H1 (cell line): ENCODE measurements around the gene INO80C. TPM values are rescaled to one million over a fixed set of nuclear protein-coding genes. Genes with fewer than 3 reads are reported as not detected.

ENCODE experiments used
- CTCF ChIA-PET: fragments of 300-600 bp; sonication (Branson Sonifier 250); formaldehyde crosslinking; loops from one replicate; lab custom pipeline; 2021; ENCODE audit not compliant: partially characterized antibody; lab: Charles Lee
- POLR2A ChIA-PET: fragments of 300-600 bp; sonication (Branson Sonifier 250); formaldehyde crosslinking; loops from one replicate; lab custom pipeline; 2021; ENCODE audit warnings: inconsistent platforms; ENCODE audit not compliant: partially characterized antibody; lab: Charles Lee
- DNase-seq, 2 experiments: peaks; one replicate each; pipeline versions ENCODE4 v3.0.0 to v3.0.0-alpha.2; 2010 to 2022; ENCODE audit warnings: low spot score in 2 of 2, low read depth in 1 of 2, mixed read lengths in 1 of 2
- FAIRE-seq: peaks from 2 replicates; lab custom pipeline; 2011; peaks lifted over from hg19 to GRCh38; lab: Jason Lieb, UNC
- H2AFZ ChIP-seq: 2 replicates; pipeline ENCODE4 v1.8.1; 2012; ENCODE audit warnings: low read length, inconsistent platforms
- H2AK5ac ChIP-seq: 2 replicates; pipeline ENCODE4 v1.6.1; 2013; ENCODE audit warnings: low read depth, low read length
- H2BK120ac ChIP-seq: replicated peaks from 2 replicates; pipeline ENCODE3; 2013; ENCODE audit warnings: low read depth, low read length, inconsistent platforms
- H2BK12ac ChIP-seq: 2 replicates; pipeline ENCODE4 v1.6.1; 2013; ENCODE audit warnings: low read depth, low read length
- H2BK15ac ChIP-seq: 2 replicates; pipeline ENCODE4 v1.6.1; 2013; ENCODE audit warnings: low read length
- H2BK20ac ChIP-seq: 2 replicates; pipeline ENCODE4 v1.6.1; 2013; ENCODE audit warnings: low read length
- H2BK5ac ChIP-seq: 2 replicates; pipeline ENCODE4 v1.6.1; 2013; ENCODE audit warnings: low read depth, low read length
- H3K14ac ChIP-seq: 2 replicates; pipeline ENCODE4 v1.6.1; 2013; ENCODE audit warnings: inconsistent platforms; ENCODE audit not compliant: insufficient read length
- H3K18ac ChIP-seq: 2 replicates; pipeline ENCODE4 v1.6.1; 2013; ENCODE audit warnings: low read length; ENCODE audit errors: extremely low read depth
- H3K23ac ChIP-seq: 2 replicates; pipeline ENCODE4 v1.6.1; 2013; ENCODE audit warnings: inconsistent platforms; ENCODE audit not compliant: insufficient read length
- H3K23me2 ChIP-seq: 2 replicates; pipeline ENCODE4 v1.6.1; 2013; ENCODE audit warnings: low read depth, low read length
- H3K27ac ChIP-seq: 2 replicates; pipeline ENCODE4 v1.6.1; 2011; ENCODE audit warnings: low read depth, low read length, inconsistent platforms
- H3K27me3 ChIP-seq, 4 experiments: replicated peaks in 1 of 4; 1 replicate in 1 of 4; 2 replicates in 3 of 4; pipeline versions ENCODE4 v1.6.1 to v1.8.1; 2011 to 2013; ENCODE audit warnings: low read length in 3 of 4, mild to moderate bottlenecking in 3 of 4, inconsistent platforms in 2 of 4, mixed read lengths in 2 of 4, moderate library complexity in 1 of 4; ENCODE audit not compliant: control insufficient read depth in 3 of 4, insufficient read depth in 3 of 4; ENCODE audit errors: extremely low read depth in 1 of 4
- H3K36me3 ChIP-seq, 4 experiments: 2 replicates each; pipeline versions ENCODE4 v1.6.1 to v1.8.1; 2011 to 2013; ENCODE audit warnings: mild to moderate bottlenecking in 4 of 4, low read length in 3 of 4, moderate library complexity in 2 of 4, control low read depth in 1 of 4, inconsistent platforms in 1 of 4; ENCODE audit not compliant: insufficient read depth in 4 of 4, control insufficient read depth in 2 of 4
- H3K4ac ChIP-seq: replicated peaks from 2 replicates; pipeline ENCODE3; 2013; ENCODE audit warnings: low read length, low read depth, mixed read lengths, inconsistent platforms; ENCODE audit not compliant: insufficient read length
- H3K4me1 ChIP-seq, 4 experiments: replicated peaks in 1 of 4; 1 replicate in 1 of 4; 2 replicates in 3 of 4; pipeline versions ENCODE4 v1.6.1 to v1.8.1; 2011 to 2013; ENCODE audit warnings: low read length in 3 of 4, inconsistent platforms in 2 of 4, mixed read lengths in 1 of 4; ENCODE audit not compliant: insufficient read depth in 4 of 4, control insufficient read depth in 3 of 4
- H3K4me2 ChIP-seq, 2 experiments: 2 replicates each; pipeline versions ENCODE4 v1.6.1 to v1.8.1; 2011 to 2013; ENCODE audit warnings: low read depth in 2 of 2, low read length in 2 of 2, control low read depth in 1 of 2, inconsistent platforms in 1 of 2, mild to moderate bottlenecking in 1 of 2; ENCODE audit not compliant: insufficient read depth in 1 of 2
- H3K4me3 ChIP-seq, 4 experiments: fragments of 200-600, 300-600 bp in 1 of 4; sonication (generic), shearing (Covaris generic), sonication (Bioruptor Twin) in 1 of 4; 2 replicates each; pipeline versions ENCODE4 v1.5.1 to v1.8.1; 2011 to 2016; ENCODE audit warnings: low read length in 4 of 4, low read depth in 3 of 4, control low read depth in 2 of 4, inconsistent platforms in 2 of 4, mild to moderate bottlenecking in 2 of 4, mixed read lengths in 1 of 4, moderate library complexity in 1 of 4; ENCODE audit not compliant: insufficient read depth in 2 of 4; ENCODE audit errors: extremely low read depth in 1 of 4
- H3K56ac ChIP-seq: replicated peaks from 2 replicates; pipeline ENCODE3; 2013; ENCODE audit warnings: low read depth, mild to moderate bottlenecking, mixed read lengths, low read length, inconsistent platforms; ENCODE audit not compliant: insufficient read length
- H3K79me1 ChIP-seq: 2 replicates; pipeline ENCODE4 v1.6.1; 2013; ENCODE audit warnings: low read depth, low read length, control low read depth
- H3K79me2 ChIP-seq, 2 experiments: 2 replicates each; pipeline versions ENCODE4 v1.6.1 to v1.8.1; 2012 to 2013; ENCODE audit warnings: low read length in 2 of 2, mild to moderate bottlenecking in 2 of 2, inconsistent platforms in 1 of 2; ENCODE audit not compliant: insufficient read depth in 2 of 2, control insufficient read depth in 1 of 2
- H3K9ac ChIP-seq, 4 experiments: replicated peaks in 1 of 4; 1 replicate in 1 of 4; 2 replicates in 3 of 4; pipeline versions ENCODE4 v1.6.1 to v1.8.1; 2011 to 2013; ENCODE audit warnings: low read depth in 3 of 4, low read length in 3 of 4, control low read depth in 2 of 4, mild to moderate bottlenecking in 2 of 4, moderate library complexity in 2 of 4, inconsistent platforms in 1 of 4; ENCODE audit errors: extremely low read depth in 1 of 4
- H3K9me3 ChIP-seq, 2 experiments: 2 replicates each; pipeline versions ENCODE4 v1.6.1 to v1.8.1; 2012 to 2013; ENCODE audit warnings: mild to moderate bottlenecking in 2 of 2, moderate library complexity in 2 of 2, control low read depth in 1 of 2, inconsistent platforms in 1 of 2, low read depth in 1 of 2, low read length in 1 of 2, mixed read lengths in 1 of 2; ENCODE audit not compliant: insufficient read depth in 2 of 2
- H4K20me1 ChIP-seq, 2 experiments: replicated peaks in 1 of 2; 2 replicates each; pipeline versions ENCODE3 to v1.8.1; 2011 to 2013; ENCODE audit warnings: inconsistent platforms in 2 of 2, low read length in 2 of 2, mild to moderate bottlenecking in 1 of 2; ENCODE audit not compliant: insufficient read depth in 2 of 2, control insufficient read depth in 1 of 2
- H4K5ac ChIP-seq: 2 replicates; pipeline ENCODE4 v1.6.1; 2013; ENCODE audit warnings: low read length, low read depth, mixed read lengths, inconsistent platforms; ENCODE audit not compliant: insufficient read length
- H4K8ac ChIP-seq: 2 replicates; pipeline ENCODE4 v1.8.0; 2013; ENCODE audit warnings: mild to moderate bottlenecking, moderate library complexity, low read length, inconsistent platforms; ENCODE audit not compliant: insufficient read depth; ENCODE audit errors: extremely low read depth
- H4K91ac ChIP-seq: replicated peaks from 2 replicates; pipeline ENCODE3; 2013; ENCODE audit warnings: low read length, mixed read lengths, inconsistent platforms; ENCODE audit not compliant: insufficient read length
- CHD2 ChIP-seq: IDR thresholded peaks from 2 replicates; pipeline ENCODE4 v1.6.1; 2012; ENCODE audit warnings: low read length, improper control_type of control experiment
- CREB1 ChIP-seq: IDR thresholded peaks from 2 replicates; pipeline ENCODE4 v1.6.1; 2012; ENCODE audit warnings: inconsistent platforms
- CTBP2 ChIP-seq: IDR thresholded peaks from 2 replicates; pipeline ENCODE4 v1.7.0; 2011; ENCODE audit warnings: borderline replicate concordance, mild to moderate bottlenecking, moderate library complexity, mixed read lengths, low read length; ENCODE audit not compliant: insufficient read depth, insufficient read length
- GTF2F1 ChIP-seq: IDR thresholded peaks from 2 replicates; pipeline ENCODE4 v1.6.1; 2012; ENCODE audit warnings: low read depth, low read length, improper control_type of control experiment, borderline replicate concordance
- POLR2AphosphoS5 ChIP-seq: IDR thresholded peaks from 2 replicates; pipeline ENCODE4 v1.6.1; 2011; ENCODE audit warnings: low read depth, low read length
- POU5F1 ChIP-seq: IDR thresholded peaks from 2 replicates; pipeline ENCODE4 v1.6.1; 2011; ENCODE audit warnings: low read depth, mild to moderate bottlenecking, low read length, moderate library complexity
- RAD21 ChIP-seq, 2 experiments: IDR thresholded peaks in 1 of 2; conservative IDR thresholded peaks in 1 of 2; 2 replicates each; pipeline ENCODE4 v1.6.1; 2011; ENCODE audit warnings: low read depth in 2 of 2, low read length in 2 of 2, improper control_type of control experiment in 1 of 2, inconsistent platforms in 1 of 2, mild to moderate bottlenecking in 1 of 2, moderate library complexity in 1 of 2
- RNF2 ChIP-seq: fragments of 200-900, 300-1000 bp; sonication (generic); IDR thresholded peaks from 2 replicates; pipeline ENCODE4 v1.7.1; 2016; ENCODE audit warnings: borderline replicate concordance, low read depth, mild to moderate bottlenecking, antibody characterized with exemption, low read length; ENCODE audit not compliant: poor library complexity, severe bottlenecking; ENCODE audit errors: missing control alignments
- SP4 ChIP-seq: IDR thresholded peaks from 2 replicates; pipeline ENCODE4 v1.6.1; 2012; ENCODE audit warnings: low read length, inconsistent platforms
- TCF12 ChIP-seq: IDR thresholded peaks from 2 replicates; pipeline ENCODE4 v1.6.1; 2011; ENCODE audit warnings: low read depth, mild to moderate bottlenecking, low read length
- WGBS, 2 experiments: shearing (Covaris generic) in 1 of 2; methylation state at CpG; one replicate each; pipeline versions ENCODE4 v1.1.6 to v1.1.7; 2013 to 2015; ENCODE audit warnings: low lambda C conversion rate in 2 of 2, mixed read lengths in 2 of 2, inconsistent platforms in 1 of 2, low coverage in 1 of 2, missing lambda C conversion rate in 1 of 2; ENCODE audit not compliant: insufficient replicate concordance in 2 of 2, insufficient coverage in 1 of 2, insufficient read length in 1 of 2; ENCODE audit errors: extremely low coverage in 1 of 2, missing lambda C conversion rate in 1 of 2; 5-methylcytosine and 5-hydroxymethylcytosine counted together
- polyA plus RNA-seq, 7 experiments: library from polyadenylated mRNA; depleted of rRNA in 3 of 7; stranded (reverse) in 5 of 7; unstranded in 2 of 7; fragments of >200 nt in 5 of 7; fragments of 200-250 nt in 2 of 7; gene quantifications; 1 replicate in 5 of 7; 2 replicates in 1 of 7; 4 replicates in 1 of 7; pipeline versions ENCODE4 v1.2.1 to v1.2.3, GENCODE V29; 2011 to 2013; ENCODE audit warnings: missing spikeins in 2 of 7, mixed read lengths in 2 of 7
- total RNA-seq: library from RNA; stranded (reverse); fragmentation: NEBNext Ultra II Directional; extraction: Animal tissue kit (Norgen Biotek cat#: 25700); gene quantifications from 2 replicates; pipeline ENCODE4 v1.2.1, GENCODE V29; 2021
- TF ChIP-seq, protein P1 (sequence below), 3 experiments: IDR thresholded peaks; 1 replicate in 2 of 3; 2 replicates in 1 of 3; pipeline versions ENCODE4 v1.5.1 to v1.6.1; 2011; ENCODE audit warnings: low read length in 3 of 3, mild to moderate bottlenecking in 3 of 3, inconsistent platforms in 2 of 3, low read depth in 1 of 3, moderate library complexity in 1 of 3; ENCODE audit not compliant: insufficient read depth in 1 of 3; ENCODE audit errors: control extremely low read depth in 1 of 3

The INO80C gene
- total and polyA plus RNA-seq, 2 of the 8 experiments (the other 6 are each of a cell fraction or from before 2014, with no cell fraction given) = 30.1 to 48.9 TPM

DNA sequence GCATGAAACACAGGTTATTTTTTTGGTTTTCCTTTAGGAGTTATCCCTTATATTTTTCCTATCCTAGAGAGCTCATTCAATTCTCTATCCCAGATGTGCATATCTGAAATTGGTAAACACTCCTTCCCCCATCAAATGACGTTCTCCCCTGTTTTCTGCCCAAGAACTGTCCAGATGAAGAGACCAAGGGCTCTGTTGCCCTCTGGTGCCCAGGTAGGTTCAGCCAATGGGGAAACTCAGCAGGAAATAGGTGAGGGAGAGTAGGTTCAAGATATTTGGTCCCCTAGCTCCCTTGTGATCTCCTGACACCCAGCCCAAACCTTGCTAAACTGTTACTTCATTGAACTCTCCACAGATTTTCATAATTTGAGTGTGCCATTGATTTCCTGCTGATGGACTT lies 14.1 kb upstream of the INO80C start:
- 46% methylated on average over 1 of the region's 1 CpG; no CpG with 5 or more reads in 1 of the 2 experiments for WGBS, 2 experiments
- no peak overlapping the region for H2AK5ac ChIP-seq
- TF ChIP-seq, protein P1, sequence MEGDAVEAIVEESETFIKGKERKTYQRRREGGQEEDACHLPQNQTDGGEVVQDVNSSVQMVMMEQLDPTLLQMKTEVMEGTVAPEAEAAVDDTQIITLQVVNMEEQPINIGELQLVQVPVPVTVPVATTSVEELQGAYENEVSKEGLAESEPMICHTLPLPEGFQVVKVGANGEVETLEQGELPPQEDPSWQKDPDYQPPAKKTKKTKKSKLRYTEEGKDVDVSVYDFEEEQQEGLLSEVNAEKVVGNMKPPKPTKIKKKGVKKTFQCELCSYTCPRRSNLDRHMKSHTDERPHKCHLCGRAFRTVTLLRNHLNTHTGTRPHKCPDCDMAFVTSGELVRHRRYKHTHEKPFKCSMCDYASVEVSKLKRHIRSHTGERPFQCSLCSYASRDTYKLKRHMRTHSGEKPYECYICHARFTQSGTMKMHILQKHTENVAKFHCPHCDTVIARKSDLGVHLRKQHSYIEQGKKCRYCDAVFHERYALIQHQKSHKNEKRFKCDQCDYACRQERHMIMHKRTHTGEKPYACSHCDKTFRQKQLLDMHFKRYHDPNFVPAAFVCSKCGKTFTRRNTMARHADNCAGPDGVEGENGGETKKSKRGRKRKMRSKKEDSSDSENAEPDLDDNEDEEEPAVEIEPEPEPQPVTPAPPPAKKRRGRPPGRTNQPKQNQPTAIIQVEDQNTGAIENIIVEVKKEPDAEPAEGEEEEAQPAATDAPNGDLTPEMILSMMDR (IDR thresholded peaks at IDR 0.05; ENCODE audit: control extremely low read depth in 1 of 3, insufficient read depth in 1 of 3, low read depth in 1 of 3, low read length in 3 of 3) = peak; percentile 36 to 56 (median 54)
- TF ChIP-seq TCF12 (no peak), CREB1 (no peak), POU5F1 (no peak), CHD2 (no peak), CTBP2 (no peak), SP4 (no peak), RNF2 (no peak), RAD21 (IDR thresholded peaks at IDR 0.05 in 1 of 2, conservative IDR thresholded peaks at IDR 0.05 in 1 of 2; ENCODE audit: low read depth in 2 of 2, low read length in 2 of 2) (peak; percentile 67 to 83), GTF2F1 (no peak), POLR2AphosphoS5 (no peak)

More for the DNA sequence above, 14.1 kb upstream of the INO80C start:
- Histone ChIP-seq H3K36me3 (no peaks in the 10 kb centered on the region), H4K5ac (no peak overlapping the region), H3K27me3 (no peaks in the 10 kb centered on the region), H2BK12ac (no peak overlapping the region), H2BK20ac (no peak overlapping the region), H2BK5ac (no peak overlapping the region), H3K27ac (no peak overlapping the region), H3K23me2 (no peaks in the 10 kb centered on the region), H4K91ac (no peak overlapping the region), H4K20me1 (no peaks in the 10 kb centered on the region), H2AFZ (no peak overlapping the region), H3K4ac (no peak overlapping the region), H3K23ac (no peak overlapping the region), H2BK15ac (no peak overlapping the region), H4K8ac (no peak overlapping the region), H3K79me1 (no peaks in the 10 kb centered on the region), H3K9ac (no peak overlapping the region), H3K18ac (no peak overlapping the region), H3K4me3 (no peak overlapping the region), H3K56ac (no peak overlapping the region), H3K9me3 (no peaks in the 10 kb centered on the region), H2BK120ac (no peak overlapping the region), H3K4me2 (no peak overlapping the region), H3K79me2 (no peaks in the 10 kb centered on the region), H3K14ac (no peak overlapping the region), H3K4me1 (peaks cover 0 to 8% (median 6%) of the 10 kb centered on the region in 4 experiments; a peak in 5 of 7 replicates)
- DNase-seq (peak in 1 of 2 experiments; percentile 41), FAIRE-seq (no peak)
- POLR2A ChIA-PET = interaction anchor here (0.7 to 1.1 kb wide), 2 partner anchors 10 to 13 kb away, joined by 3 read pairs; no protein-coding TSS in a partner anchor
- CTCF ChIA-PET = interaction anchor here (0.7 to 2.6 kb wide), 13 partner anchors 9 to 104 kb away, joined by 3 to 15 read pairs (median 4); no protein-coding TSS in a partner anchor
